Pons (tissue), 1 donor: ENCODE results near the gene WDR19.
A peak's percentile ranks its signal among the peaks of the same experiment; 100 is the strongest.
"Not testable (repeated sequence)": the region's sequence is repeated elsewhere in the genome, so short reads cannot be mapped to it uniquely, and the experiment has no call there.

Source experiments
- DNase-seq: peaks from one replicate; pipeline ENCODE4 v3.0.0-alpha.2; 2016; ENCODE audit warnings: low spot score

WDR19 gene

DNA sequence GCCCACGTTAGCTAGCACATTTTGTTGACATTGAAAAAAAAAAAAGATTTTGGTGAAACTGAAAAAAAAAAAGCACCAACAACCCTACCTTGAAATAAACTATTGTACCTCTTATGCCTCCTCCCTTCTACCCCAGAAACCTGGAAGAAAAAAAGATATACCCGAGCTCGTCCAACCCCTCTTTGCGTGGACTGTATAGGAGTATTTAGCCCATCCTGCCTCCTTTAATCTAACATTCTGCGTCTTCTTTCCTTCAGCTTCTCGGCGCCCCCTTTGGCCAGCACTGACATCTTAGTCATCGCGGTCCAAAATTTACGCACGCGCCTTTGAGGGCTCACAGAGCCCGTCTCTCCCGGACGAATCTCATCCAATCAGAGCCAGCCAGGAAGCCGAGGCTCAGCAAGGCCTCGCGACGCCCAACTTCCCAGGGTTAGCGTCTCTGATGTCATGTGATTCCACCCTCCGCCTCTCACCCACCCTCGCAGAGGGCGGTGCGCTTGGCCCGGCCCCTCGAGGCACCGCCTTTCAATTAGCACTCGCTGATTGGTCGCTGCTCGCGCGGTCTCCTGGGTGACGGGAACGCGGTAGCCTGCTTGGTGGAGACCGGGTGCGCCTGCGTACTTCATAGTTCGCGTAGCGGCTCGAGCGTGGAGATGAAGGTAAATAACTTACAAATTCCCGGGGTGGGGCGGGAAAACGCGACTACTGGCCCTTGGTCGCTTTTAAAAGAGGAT, at the start of gene WDR19:
Gene WDR19, plus strand, starts transcription at position 625 of the 734 bp plus-strand sequence. Its CDS starts 29 bp downstream, at position 654.
- DNase-seq, result peak; percentile 100

GRCh38 chr4:39133623-39134022, 48.7 kb upstream of the WDR19 start:
- DNase-seq, result no peak

DNA sequence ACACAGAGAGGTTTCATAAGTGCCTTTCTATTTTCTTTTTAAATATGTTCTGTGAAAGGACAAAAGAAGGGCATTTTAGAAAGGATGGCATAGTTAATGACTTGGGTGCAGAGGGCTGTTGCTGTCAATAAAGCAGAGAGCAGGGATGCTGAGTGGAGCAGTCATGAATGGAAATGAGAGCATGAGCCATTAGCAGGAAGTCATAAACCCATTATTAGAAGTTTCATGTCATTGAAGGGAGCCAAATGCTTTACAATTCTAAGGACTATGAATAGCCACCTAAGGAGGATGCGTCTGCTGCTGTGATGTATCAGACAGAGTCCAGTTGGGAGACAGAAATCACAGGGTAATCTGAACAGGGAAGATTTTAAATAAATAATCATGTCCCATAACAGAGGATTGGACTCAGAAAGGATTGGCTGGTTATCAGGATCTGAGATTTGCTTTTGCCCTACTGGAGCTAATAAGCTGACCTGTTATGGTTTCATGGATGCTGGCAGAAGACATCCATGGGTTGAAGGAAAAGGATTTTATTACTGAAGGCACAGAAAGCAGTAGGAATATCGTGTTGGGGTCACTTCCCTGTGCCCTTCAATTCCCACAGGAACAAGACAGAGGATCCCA, 47.5 kb upstream of the WDR19 start:
- DNase-seq, result peak; percentile 1

GRCh38 chr4:39138227-39138626, 44.1 kb upstream of the WDR19 start:
- DNase-seq, result not testable (repeated sequence)

DNA sequence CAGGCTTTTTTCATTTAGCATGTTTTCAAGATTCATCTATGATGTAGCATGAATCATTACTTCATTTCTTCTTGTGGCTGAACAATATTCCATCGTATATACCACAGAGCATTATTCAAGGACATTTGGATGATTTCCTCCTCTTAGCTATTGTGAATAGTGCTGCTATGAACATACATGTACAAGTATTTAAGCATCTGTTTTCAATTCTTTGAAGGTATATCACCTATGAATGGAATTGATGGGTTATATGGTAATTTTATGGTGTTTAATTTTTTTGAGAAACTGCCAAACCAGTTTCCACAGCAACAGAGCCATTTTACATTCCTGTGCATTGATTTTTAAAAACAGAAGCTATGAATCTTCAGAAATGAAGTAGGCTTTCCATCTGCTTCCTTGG, 36.1 kb upstream of the WDR19 start:
- no peak for DNase-seq

GRCh38 chr4:39154009-39154408, 28.3 kb upstream of the WDR19 start:
- no peak for DNase-seq

GRCh38 chr4:39157520-39157919, 24.8 kb upstream of the WDR19 start:
- no peak for DNase-seq

GRCh38 chr4:39166177-39166576, 16.2 kb upstream of the WDR19 start:
- DNase-seq, result no peak

DNA sequence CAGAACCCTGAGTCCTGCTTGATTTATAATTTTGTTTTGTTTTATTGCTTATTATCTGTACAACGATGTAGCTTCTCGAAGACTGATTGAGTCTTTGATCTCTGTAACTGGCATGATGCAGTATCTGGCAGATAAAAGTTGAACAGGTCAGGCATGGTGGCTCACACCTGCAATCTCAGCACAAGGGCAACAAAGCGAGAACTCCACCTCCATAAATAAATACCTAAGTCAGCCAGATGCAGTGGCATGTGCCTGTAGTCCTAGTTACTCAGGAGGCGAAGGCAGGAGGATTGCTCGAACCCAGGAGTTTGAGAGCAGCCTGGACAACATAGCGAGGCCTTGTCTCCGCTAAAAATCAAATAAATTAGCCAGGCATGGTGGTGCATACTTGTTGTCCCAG, 15.7 kb upstream of the WDR19 start:
- DNase-seq, result no peak

DNA sequence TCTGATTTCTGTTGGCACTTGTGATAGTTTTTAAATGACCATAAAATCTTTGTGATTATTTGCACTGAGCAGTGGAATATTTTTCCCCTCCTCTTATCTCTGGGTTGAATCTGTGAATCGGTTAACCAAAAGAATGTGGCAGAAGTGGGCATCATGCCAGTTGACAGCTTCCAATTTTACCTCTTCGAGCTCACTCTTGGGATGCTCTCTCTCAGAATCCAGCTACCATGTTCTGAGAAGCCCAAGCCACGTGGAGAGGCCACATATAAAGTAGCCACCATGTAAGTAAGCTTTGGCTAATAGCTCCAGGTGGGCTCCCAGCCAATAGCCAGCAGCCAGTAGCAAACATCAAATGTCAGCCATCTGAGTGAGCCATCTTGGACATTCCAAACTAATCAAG, 12.9 kb upstream of the WDR19 start:
- no peak for DNase-seq

DNA sequence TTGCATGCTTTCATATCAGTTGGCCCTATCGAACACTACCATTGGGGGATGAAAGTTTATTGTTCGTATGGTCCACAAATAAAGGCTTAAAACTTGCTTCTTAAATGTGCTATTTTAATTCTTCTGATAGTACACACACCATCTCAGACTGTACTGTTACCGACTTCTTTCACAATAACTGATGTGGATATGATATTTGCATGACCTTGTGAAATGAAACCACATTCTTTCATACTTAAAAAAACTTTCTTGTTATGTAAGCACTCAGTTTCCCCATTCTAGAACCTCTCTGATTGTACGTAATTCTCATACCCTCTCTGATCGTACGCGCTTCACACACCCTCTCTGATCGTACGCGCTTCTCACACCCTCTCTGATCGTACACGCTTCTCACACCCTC, 12.0 kb upstream of the WDR19 start:
- DNase-seq, result no peak

GRCh38 chr4:39178706-39179105, 3.6 kb upstream of the WDR19 start:
- no peak for DNase-seq

DNA sequence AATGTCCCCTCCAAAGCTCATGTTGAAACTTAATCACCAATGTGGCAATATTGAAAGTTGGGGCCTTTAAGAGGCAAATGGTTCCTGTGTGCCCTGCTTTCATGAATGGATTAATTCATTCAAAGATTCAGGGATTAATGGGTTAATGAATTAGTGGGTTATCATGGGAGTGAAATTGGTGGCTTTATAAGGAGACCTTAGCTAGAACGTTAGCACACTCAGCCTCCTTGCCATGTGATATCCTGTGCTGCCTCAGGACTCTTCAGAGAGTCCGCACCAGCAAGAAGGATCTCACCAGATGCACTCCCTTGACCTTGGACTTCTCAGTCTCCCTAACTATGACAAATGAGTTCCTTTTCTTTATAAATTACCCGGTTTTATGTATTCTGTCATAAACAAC, 2.6 kb upstream of the WDR19 start:
- DNase-seq, result no peak

GRCh38 chr4:39180629-39181028, 1.7 kb upstream of the WDR19 start:
- not testable (repeated sequence) for DNase-seq

GRCh38 chr4:39181520-39181904, 817 bp upstream of the WDR19 start:
- no peak for DNase-seq

- no peak for DNase-seq
These were observed 19.6 kb downstream of the WDR19 start for GRCh38 chr4:39201963-39202362.

- DNase-seq, result no peak
These were observed 22.2 kb downstream of the WDR19 start for GRCh38 chr4:39204543-39204942.

GRCh38 chr4:39205000-39205399, 22.7 kb downstream of the WDR19 start:
- DNase-seq, result no peak

DNA sequence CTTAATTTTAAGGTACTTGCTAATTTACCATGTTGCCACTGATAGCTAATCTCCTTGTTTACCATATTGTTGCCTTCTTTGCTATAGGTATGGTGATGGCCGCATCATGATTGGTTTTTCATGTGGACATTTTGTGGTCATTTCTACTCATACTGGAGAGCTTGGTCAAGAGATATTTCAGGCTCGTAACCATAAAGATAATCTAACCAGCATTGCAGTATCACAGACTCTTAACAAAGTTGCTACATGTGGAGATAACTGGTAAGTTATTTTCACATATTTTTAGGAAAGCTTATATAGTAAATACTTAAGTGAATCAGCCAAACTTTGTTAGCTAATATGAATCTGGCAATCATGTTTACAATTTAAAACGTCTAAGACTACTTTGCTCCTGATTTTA, 23.1 kb downstream of the WDR19 start:
- DNase-seq, result no peak

DNA sequence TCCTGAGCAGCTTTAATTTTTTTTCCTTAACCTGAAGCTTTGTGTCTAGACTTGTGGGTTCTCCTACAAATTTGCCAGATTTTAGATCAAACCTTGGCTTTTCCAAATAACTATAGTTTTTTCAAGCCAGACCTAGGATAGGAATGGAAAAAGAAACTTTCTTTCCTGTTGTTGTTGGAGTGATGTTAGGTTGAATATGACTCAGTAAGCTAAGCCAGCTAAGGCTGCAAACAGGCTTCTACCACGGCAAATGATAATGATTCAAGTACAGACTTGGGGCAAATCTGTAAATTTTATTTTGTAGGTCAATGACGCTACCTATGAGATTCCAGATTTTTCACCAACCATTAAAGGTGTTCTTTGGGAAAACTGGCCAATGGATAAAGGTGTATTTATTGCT, 45.6 kb downstream of the WDR19 start:
- no peak for DNase-seq

- no peak for DNase-seq
These were observed 46.0 kb downstream of the WDR19 start for GRCh38 chr4:39228377-39228776.

DNA sequence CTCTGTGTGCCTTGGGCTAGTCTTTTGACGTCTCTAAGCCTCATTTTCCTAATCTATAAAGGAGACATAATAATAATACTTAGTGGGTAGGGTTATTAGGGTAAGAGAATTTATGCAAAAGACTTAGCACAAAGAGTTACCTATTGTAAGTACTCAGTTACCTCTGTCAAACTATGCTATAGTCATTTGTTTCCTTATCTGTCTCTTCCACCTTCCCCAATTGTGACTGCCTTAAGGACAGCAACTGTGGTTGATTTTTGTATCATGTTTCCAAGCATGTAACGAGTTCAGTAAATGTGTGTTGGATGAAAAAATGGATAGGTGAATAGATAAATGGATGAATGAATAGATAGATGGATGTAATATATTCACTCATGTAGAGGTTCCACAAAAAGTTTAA, 48.1 kb downstream of the WDR19 start:
- DNase-seq, result no peak

GRCh38 chr4:39231660-39232059, 49.3 kb downstream of the WDR19 start:
- DNase-seq, result no peak

GRCh38 chr4:39232100-39232499, 49.8 kb downstream of the WDR19 start:
- no peak for DNase-seq
